GM13977 (cell line): ENCODE results near the gene CBLC.

Experiments used
- DNase-seq: peaks from one replicate; pipeline ENCODE4 v3.0.0; 2012; ENCODE audit warnings: low spot score
- CTCF ChIP-seq: IDR thresholded peaks from 2 replicates; pipeline ENCODE4 v1.5.1; 2012; ENCODE audit warnings: mild to moderate bottlenecking, control low read depth; ENCODE audit not compliant: insufficient read depth; ENCODE audit errors: extremely low read depth, missing control alignments
- in situ Hi-C: fragments of 300-500 bp; cut with MboI; formaldehyde crosslinking; loops from one replicate; pipeline ENCODE4 v1.12.0; 2022; ENCODE audit warnings: low sequenced_read_pairs, low pct_unique_long_range_greater_than_20kb, mixed read lengths, inconsistent platforms; ENCODE audit not compliant: unreplicated experiment

CBLC gene

DNA sequence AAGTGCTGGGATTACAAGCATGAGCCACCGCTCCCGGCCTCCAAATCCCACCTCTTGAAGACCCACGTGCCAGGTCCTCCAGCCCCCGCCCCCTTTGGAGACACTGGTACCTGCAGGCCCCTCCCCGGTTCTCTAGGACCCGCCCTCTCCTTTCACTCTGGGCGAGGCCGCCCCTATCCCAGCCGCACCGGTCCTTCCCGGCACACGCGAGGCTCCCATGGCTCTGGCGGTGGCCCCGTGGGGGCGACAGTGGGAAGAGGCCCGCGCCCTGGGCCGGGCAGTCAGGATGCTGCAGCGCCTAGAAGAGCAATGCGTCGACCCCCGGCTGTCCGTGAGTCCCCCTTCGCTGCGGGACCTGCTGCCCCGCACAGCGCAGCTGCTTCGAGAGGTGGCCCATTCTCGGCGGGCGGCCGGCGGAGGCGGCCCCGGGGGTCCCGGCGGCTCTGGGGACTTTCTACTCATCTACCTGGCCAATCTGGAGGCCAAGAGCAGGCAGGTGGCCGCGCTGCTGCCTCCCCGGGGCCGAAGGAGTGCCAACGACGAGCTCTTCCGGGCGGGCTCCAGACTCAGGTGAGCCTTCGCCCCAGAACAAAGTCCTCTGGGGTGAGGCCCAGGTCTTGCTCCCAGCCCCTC, at the start of gene CBLC:
Gene CBLC (plus strand): TSS at position 176 of the 633 bp plus-strand sequence. CDS start 42 bp downstream, at position 218.
- in situ Hi-C loops, result no loop called here
- TF ChIP-seq CTCF, result no peak
- DNase-seq, result no peak

GRCh38 chr19:44728178-44728577, 49.5 kb upstream of the CBLC start:
- in situ Hi-C loops, result loop anchor here (5.0 kb wide), 1 partner anchor 34 kb away; no protein-coding TSS in a partner anchor
- no peak for TF ChIP-seq CTCF
- no peak for DNase-seq

DNA sequence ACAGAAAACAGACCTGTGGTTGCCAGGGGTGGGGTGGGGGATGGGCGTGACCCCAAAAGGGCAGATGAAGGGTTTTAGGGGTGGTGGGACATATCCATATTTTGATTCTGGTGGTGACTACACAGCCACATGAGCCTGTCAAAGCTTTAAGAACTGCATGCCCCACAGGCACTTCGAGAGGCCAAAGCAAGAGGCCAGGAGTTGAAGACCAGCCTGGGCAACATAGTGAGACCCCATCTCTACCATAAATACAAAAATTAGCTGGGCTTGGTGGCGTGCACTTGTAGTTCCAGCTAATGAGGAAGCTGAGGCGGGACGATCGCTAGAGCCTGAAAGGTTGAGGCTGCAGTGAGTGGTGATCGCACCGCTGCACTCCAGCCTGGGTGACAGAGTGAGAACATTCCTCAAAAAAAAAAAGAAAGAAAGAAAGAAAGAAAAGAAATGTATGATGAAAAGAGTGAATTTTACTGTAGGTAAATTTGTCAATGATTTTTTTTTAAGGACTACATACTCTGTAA, 48.1 kb upstream of the CBLC start:
- in situ Hi-C loops, result loop anchor here (5.0 kb wide), 1 partner anchor 33 kb away; no protein-coding TSS in a partner anchor
- TF ChIP-seq CTCF, result no peak
- DNase-seq, result no peak

- DNase-seq, result no peak
- no peak for TF ChIP-seq CTCF
- in situ Hi-C loops, result no loop called here
Observed at GRCh38 chr19:44731081-44731480, 46.6 kb upstream of the CBLC start.

DNA sequence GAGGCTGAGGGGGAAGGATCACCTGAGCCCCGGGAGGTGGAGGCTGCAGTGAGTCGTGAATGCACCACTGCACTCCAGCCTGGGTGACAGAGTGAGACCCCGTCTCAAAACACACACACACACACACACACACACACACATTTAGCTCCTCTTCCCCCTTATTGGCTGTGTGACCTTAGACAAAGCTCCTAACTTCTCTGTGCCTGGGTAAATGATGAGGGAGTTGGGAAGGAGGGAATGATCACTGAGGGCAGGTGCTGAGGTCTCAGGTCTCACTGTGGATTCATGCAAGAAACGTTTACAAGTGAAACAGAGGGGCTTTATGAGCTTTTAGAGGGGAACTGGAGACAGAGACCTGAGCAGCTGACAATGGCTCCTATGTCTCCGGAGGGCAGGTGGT, 46.1 kb upstream of the CBLC start:
- no peak for TF ChIP-seq CTCF
- DNase-seq, result no peak
- in situ Hi-C loops, result no loop called here

DNA sequence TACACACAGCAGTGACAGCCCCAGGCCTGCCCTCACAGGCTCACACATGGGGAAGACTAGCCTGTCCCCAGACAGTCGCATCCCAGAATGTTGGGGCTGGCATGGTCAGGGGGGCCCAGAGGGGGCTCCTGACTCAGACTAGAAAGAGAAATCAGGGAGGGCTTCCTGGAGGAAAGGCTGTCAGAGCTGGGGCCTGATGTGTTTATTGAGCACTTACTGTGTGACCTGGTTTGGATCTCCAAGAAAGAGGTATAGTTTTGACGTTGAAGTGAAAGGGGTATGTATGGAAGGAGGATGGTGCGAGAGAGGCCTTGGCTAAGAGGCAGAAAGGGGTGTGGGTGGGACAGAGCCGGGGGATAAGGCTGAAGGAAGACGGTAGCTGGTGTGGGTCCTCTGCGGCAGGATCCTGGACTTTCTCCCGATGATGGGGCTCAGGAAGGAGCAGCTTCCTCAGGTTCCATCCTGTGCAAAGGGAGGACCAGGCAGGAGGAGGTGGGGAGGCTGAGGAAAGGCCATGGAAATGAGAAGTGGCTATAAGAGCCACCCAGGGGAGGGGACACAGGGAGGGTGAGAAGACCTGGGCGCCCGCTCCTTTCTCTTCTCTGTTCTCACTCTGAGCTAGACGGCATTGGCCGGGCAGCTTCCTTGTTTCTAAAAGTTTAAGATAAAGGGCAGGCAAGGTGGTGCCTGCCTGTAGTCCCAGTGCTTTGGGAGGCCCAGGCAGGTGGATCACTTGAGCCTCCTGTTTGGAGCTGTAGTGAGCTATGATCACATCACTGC, 45.3 kb upstream of the CBLC start:
- no peak for DNase-seq
- TF ChIP-seq CTCF, result no peak
- in situ Hi-C loops, result no loop called here
